Measurements from ENCODE around the gene REXO5.

The REXO5 gene

GRCh38 chr16:20879175-20880040, 73.1 kb downstream of the REXO5 start:
- no peak for DNase-seq

GRCh38 chr16:20880867-20881502, 74.7 kb downstream of the REXO5 start:
- no peak for DNase-seq

DNA sequence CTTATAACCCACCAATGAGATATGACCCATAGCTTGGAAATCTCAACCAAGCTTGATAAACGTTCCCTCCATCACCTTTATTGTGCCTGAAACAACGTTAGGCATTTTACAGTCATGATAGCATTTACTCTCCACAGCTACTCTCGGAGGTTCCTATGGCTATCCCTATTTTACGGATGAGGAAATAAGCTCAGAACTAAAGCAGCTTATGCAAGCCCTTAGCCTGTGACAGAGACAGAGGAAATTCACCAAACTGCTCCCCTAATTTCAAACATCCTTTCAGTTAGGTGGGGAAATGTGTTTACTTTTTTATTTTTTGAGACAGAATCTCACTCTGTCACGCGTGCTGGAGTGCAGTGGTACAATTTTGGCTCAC, 75.2 kb downstream of the REXO5 start:
- no peak for DNase-seq

DNA sequence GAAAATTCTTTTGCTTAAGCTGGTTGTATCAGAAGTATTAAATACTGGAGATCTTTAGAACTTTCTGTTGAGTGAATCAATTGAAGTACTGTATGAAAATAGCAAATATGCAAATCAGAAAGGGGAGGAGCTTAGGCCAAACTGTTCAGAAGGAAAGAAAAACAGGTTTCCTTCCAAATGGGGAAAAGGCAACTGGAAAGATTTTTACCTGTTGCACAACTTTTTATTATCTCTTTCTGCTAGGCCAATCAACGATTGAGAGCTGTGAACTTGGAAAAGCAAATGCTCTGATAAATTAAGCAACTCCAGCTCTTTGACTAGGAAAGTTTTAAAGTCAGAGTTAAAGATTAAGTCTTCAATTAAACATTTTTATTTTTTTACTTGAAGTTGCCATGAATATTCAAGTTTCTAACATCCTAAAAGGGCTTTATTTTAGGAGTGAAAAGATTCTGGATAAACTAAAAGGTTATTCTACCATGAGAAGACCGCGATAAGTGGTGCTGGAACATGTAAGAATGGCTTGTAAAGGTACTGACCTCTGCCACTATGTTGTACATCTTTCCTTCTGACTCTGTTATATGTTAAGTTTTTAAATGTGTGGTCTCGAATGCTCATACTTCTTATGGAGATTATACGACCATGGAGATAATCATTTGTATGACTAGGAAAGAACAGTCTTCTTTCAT, 77.4 kb downstream of the REXO5 start:
- no peak for DNase-seq

DNA sequence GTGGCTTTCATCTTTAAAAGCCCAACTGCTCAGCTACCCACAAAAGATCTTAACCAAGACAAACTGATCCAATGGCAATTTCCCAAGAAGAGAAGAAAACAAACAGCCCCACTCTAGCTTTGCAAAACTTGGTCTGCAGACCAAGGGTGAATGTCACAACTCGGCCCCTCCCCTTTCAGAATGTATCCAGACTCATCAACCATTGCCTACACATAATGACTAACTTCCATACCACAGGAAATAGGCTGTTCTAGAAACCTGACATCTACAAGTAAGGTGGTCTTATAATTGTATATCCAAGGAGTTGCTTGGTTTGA, 77.9 kb downstream of the REXO5 start:
- DNase-seq: no peak

- no peak for DNase-seq
Observed at GRCh38 chr16:20886320-20886719, 80.0 kb downstream of the REXO5 start.

DNA sequence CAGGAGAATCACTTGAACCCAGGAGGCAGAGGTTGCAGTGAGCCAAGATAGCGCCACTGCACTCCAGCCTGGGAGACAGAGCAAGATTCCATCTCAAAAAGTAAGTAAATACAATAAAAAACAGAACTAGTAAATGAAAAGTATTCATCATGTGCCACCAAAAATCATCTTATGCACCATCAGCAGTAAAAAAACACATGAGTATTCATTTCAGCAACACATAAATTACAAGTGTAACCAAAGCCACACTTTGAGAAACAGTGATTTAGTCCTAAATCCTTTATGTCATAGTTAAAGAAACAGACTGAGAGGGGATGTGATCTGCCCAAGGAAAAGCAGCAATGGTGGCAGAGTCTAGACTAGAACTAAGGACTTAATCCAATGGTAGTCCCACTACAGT, 80.9 kb downstream of the REXO5 start:
- DNase-seq: no peak

DNA sequence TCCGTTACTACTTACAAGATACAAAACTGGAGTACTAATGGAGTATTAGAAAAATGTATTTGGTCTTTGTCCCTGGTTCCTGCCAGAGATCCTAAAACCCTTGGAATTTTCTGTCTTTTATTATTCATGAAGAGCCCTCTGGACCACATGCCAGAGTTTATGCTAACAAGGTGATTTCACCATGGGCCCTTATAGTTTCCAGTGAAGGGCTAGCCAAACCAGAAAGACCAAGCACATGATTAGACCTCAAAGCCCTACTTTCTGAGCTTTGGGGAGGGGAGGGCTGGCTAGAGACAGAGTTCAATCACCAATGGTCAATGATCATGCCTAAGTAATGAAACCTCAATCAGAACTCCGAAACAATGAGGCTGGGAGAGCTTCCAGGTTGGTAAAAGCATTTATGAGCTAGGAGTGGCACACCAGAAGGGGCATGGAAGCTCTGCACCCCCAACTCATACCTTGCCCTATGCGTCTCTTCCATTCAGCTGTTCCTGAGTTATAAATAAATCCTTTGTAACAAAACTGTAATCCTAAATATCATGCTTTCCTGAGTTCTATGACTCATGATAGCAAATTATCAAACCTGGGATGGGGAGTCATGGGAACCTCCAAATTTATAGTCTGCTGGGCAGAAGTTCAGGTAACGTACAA, 83.4 kb downstream of the REXO5 start:
- no peak for DNase-seq

- no peak for DNase-seq
Observed at GRCh38 chr16:20894388-20894787, 88.1 kb downstream of the REXO5 start.

- no peak for DNase-seq
Observed at GRCh38 chr16:20897253-20897897, 91.0 kb downstream of the REXO5 start.

GRCh38 chr16:20897922-20898321, 91.6 kb downstream of the REXO5 start:
- no peak for DNase-seq

- DNase-seq: no peak
Observed at GRCh38 chr16:20899071-20899470, 92.7 kb downstream of the REXO5 start.
